WI38 (cell line): ENCODE results near the gene FAM32A.

Experiments
- H3K4me3 ChIP-seq: 2 replicates; pipeline ENCODE4 v1.5.1; 2011; ENCODE audit warnings: low read depth, mild to moderate bottlenecking, control low read depth, low read length
- CTCF ChIP-seq: IDR thresholded peaks from 2 replicates; pipeline ENCODE4 v1.5.1; 2012; ENCODE audit warnings: low read depth, mild to moderate bottlenecking, control low read depth, low read length

FAM32A gene

GRCh38 chr19:16216744-16217670 lies 31.8 kb downstream of the FAM32A start:
- TF ChIP-seq CTCF, result no peak
- H3K4me3 ChIP-seq, result no peak overlapping the region

- no peak overlapping the region for H3K4me3 ChIP-seq
- TF ChIP-seq CTCF, result no peak
These were observed 32.7 kb downstream of the FAM32A start for GRCh38 chr19:16217716-16218451.

GRCh38 chr19:16218851-16219250 lies 33.6 kb downstream of the FAM32A start:
- H3K4me3 ChIP-seq, result no peak overlapping the region
- TF ChIP-seq CTCF, result no peak

- no peak for TF ChIP-seq CTCF
- no peak overlapping the region for H3K4me3 ChIP-seq
These were observed 37.6 kb downstream of the FAM32A start for GRCh38 chr19:16222806-16223205.

- no peak overlapping the region for H3K4me3 ChIP-seq
- TF ChIP-seq CTCF, result no peak
These were observed 38.5 kb downstream of the FAM32A start for GRCh38 chr19:16223746-16224145.

- H3K4me3 ChIP-seq, result no peak overlapping the region
- TF ChIP-seq CTCF, result no peak
These were observed 39.3 kb downstream of the FAM32A start for GRCh38 chr19:16224293-16225045.
